Measurements from ENCODE around the gene NUBPL.

The NUBPL gene

GRCh38 chr14:31700282-31701074 is 139.3 kb downstream of the NUBPL start:
- TF ChIP-seq EZH2 (optimal IDR thresholded peaks at IDR 0.05; ENCODE audit: low read depth, low read length): no peak
- TF ChIP-seq, protein P1, sequence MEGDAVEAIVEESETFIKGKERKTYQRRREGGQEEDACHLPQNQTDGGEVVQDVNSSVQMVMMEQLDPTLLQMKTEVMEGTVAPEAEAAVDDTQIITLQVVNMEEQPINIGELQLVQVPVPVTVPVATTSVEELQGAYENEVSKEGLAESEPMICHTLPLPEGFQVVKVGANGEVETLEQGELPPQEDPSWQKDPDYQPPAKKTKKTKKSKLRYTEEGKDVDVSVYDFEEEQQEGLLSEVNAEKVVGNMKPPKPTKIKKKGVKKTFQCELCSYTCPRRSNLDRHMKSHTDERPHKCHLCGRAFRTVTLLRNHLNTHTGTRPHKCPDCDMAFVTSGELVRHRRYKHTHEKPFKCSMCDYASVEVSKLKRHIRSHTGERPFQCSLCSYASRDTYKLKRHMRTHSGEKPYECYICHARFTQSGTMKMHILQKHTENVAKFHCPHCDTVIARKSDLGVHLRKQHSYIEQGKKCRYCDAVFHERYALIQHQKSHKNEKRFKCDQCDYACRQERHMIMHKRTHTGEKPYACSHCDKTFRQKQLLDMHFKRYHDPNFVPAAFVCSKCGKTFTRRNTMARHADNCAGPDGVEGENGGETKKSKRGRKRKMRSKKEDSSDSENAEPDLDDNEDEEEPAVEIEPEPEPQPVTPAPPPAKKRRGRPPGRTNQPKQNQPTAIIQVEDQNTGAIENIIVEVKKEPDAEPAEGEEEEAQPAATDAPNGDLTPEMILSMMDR (IDR thresholded peaks at IDR 0.05; ENCODE audit: low read length): no peak
- TF ChIP-seq EZH2phosphoT487 (IDR thresholded peaks at IDR 0.05; ENCODE audit: low read length): no peak

GRCh38 chr14:31702130-31702529 is 140.9 kb downstream of the NUBPL start:
- no peaks in the 10 kb centered on the region for H3K9me2 ChIP-seq (replicated peaks; ENCODE audit: insufficient read depth, low read length)
- TF ChIP-seq, protein P1 (IDR thresholded peaks at IDR 0.05; ENCODE audit: low read length): no peak
- TF ChIP-seq EZH2phosphoT487 (IDR thresholded peaks at IDR 0.05; ENCODE audit: low read length) (no peak), EZH2 (optimal IDR thresholded peaks at IDR 0.05; ENCODE audit: low read depth, low read length) (no peak)
- no peaks in the 10 kb centered on the region for H3K27me3 ChIP-seq (replicated peaks; ENCODE audit: insufficient read depth, low read length)
- no peak for DNase-seq
- H4K20me1 ChIP-seq (ENCODE audit: insufficient read depth, low read length): no peaks in the 10 kb centered on the region
- H3K9ac ChIP-seq (ENCODE audit: low read length): no peak overlapping the region
- no peaks in the 10 kb centered on the region for H3K79me2 ChIP-seq (ENCODE audit: low read length)
- H3K9me3 ChIP-seq (replicated peaks; ENCODE audit: insufficient read depth, low read length): no peaks in the 10 kb centered on the region
- H2AFZ ChIP-seq (ENCODE audit: low read length): no peak overlapping the region
- no peak overlapping the region for H3K27ac ChIP-seq (ENCODE audit: low read length)
- H3K4me2 ChIP-seq (ENCODE audit: low read depth, low read length): no peak overlapping the region
- H3F3A ChIP-seq (ENCODE audit: insufficient read depth, low read length): no peaks in the 10 kb centered on the region
- H3K4me3 ChIP-seq (ENCODE audit: low read length): no peak overlapping the region
- no peaks in the 10 kb centered on the region for H3K4me1 ChIP-seq (ENCODE audit: low read length)
- H3K36me3 ChIP-seq (replicated peaks; ENCODE audit: insufficient read depth, low read length): no peaks in the 10 kb centered on the region

More at GRCh38 chr14:31700282-31701074, 139.3 kb downstream of the NUBPL start:
- no peak overlapping the region for H3K27ac ChIP-seq (ENCODE audit: low read length)
- H3K79me2 ChIP-seq (ENCODE audit: low read length): no peaks in the 10 kb centered on the region
- no peak overlapping the region for H3K4me3 ChIP-seq (ENCODE audit: low read length)
- H3F3A ChIP-seq (ENCODE audit: insufficient read depth, low read length): no peaks in the 10 kb centered on the region
- H3K27me3 ChIP-seq (replicated peaks; ENCODE audit: insufficient read depth, low read length): no peaks in the 10 kb centered on the region
- H3K4me1 ChIP-seq (ENCODE audit: low read length): no peaks in the 10 kb centered on the region
- H3K4me2 ChIP-seq (ENCODE audit: low read depth, low read length): no peak overlapping the region
- no peak for DNase-seq
- H3K9me3 ChIP-seq (replicated peaks; ENCODE audit: insufficient read depth, low read length): no peaks in the 10 kb centered on the region
- H4K20me1 ChIP-seq (ENCODE audit: insufficient read depth, low read length): no peaks in the 10 kb centered on the region
- no peaks in the 10 kb centered on the region for H3K9me2 ChIP-seq (replicated peaks; ENCODE audit: insufficient read depth, low read length)
- no peak overlapping the region for H2AFZ ChIP-seq (ENCODE audit: low read length)
- H3K36me3 ChIP-seq (replicated peaks; ENCODE audit: insufficient read depth, low read length): no peaks in the 10 kb centered on the region
- no peak overlapping the region for H3K9ac ChIP-seq (ENCODE audit: low read length)

DNA sequence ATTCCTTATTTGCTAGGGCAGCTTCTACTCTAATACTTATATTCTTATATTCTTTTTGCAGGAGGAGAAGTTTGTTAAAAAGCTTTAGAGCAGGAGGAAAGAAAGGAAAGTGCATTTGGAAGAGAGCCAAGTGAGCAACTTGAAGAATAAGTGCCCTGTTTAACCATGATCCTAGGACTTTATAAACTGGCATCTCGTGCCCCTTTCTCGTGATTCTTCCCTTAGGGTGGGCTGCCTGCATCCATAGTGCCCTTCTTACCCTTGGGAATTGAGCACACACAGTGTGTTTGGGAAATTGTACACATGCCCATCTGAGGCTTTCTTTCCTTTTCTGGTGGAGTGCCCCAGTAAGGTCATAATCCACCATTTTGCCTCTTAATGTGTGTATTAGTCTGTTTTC is 141.9 kb downstream of the NUBPL start:
- H3F3A ChIP-seq (ENCODE audit: insufficient read depth, low read length): no peaks in the 10 kb centered on the region
- no peak overlapping the region for H2AFZ ChIP-seq (ENCODE audit: low read length)
- no peaks in the 10 kb centered on the region for H4K20me1 ChIP-seq (ENCODE audit: insufficient read depth, low read length)
- no peak overlapping the region for H3K4me3 ChIP-seq (ENCODE audit: low read length)
- no peak overlapping the region for H3K4me2 ChIP-seq (ENCODE audit: low read depth, low read length)
- no peak overlapping the region for H3K9ac ChIP-seq (ENCODE audit: low read length)
- H3K9me2 ChIP-seq (replicated peaks; ENCODE audit: insufficient read depth, low read length): no peaks in the 10 kb centered on the region
- no peaks in the 10 kb centered on the region for H3K4me1 ChIP-seq (ENCODE audit: low read length)
- H3K36me3 ChIP-seq (replicated peaks; ENCODE audit: insufficient read depth, low read length): no peaks in the 10 kb centered on the region
- no peaks in the 10 kb centered on the region for H3K27me3 ChIP-seq (replicated peaks; ENCODE audit: insufficient read depth, low read length)
- H3K27ac ChIP-seq (ENCODE audit: low read length): no peak overlapping the region
- H3K79me2 ChIP-seq (ENCODE audit: low read length): no peaks in the 10 kb centered on the region
- no peak for DNase-seq
- TF ChIP-seq EZH2 (optimal IDR thresholded peaks at IDR 0.05; ENCODE audit: low read depth, low read length) (no peak), EZH2phosphoT487 (IDR thresholded peaks at IDR 0.05; ENCODE audit: low read length) (no peak)
- TF ChIP-seq, protein P1 (IDR thresholded peaks at IDR 0.05; ENCODE audit: low read length): no peak
- no peaks in the 10 kb centered on the region for H3K9me3 ChIP-seq (replicated peaks; ENCODE audit: insufficient read depth, low read length)

Measured in MM.1S (cell line).